ENCODE measurements around the gene COL6A2.
"Not testable (repeated sequence)": the region's sequence is repeated elsewhere in the genome, so short reads cannot be mapped to it uniquely, and the experiment has no call there.

DNA sequence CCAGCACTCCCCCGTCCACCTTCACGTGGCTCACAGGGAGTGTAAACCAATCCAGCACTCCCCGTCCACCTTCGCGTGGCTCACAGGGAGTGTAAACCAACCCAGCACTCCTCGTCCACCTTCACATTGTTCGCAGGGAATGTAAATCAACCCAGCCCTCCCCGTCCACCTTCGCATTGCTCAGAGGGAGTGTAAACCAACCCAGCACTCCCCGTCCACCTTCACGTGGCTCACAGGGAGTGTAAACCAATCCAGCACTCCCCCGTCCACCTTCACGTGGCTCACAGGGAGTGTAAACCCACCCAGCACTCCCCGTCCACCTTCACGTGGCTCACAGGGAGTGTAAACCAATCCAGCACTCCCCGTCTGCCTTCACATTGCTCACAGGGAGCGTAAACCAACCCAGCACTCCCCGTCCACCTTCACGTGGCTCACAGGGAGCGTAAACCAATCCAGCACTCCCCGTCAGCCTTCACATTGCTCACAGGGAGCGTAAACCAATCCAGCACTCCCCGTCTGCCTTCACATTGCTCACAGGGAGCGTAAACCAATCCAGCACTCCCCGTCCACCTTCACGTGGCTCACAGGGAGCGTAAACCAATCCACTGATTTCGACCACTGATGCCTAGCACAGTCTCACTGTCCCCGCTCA is 42.6 kb downstream of the COL6A2 start:
- not testable (repeated sequence) for TF ChIP-seq EZH2phosphoT487 (IDR thresholded peaks at IDR 0.05; ENCODE audit: insufficient read depth, low read depth); EZH2 (IDR thresholded peaks at IDR 0.05; ENCODE audit: insufficient read depth, poor library complexity, severe bottlenecking)

Measured in GM23248 (cell line).